AG04449 (cell line): ENCODE data around the gene NLGN2.

Experiments
- CTCF ChIA-PET: fragments of 350-600 bp; formaldehyde crosslinking; extraction: SDS; loops from one replicate; lab custom pipeline; 2021; ENCODE audit warnings: antibody characterized with exemption; lab: Yijun Ruan, JAX
- POLR2A ChIA-PET: fragments of 400-600, 350-600 bp; formaldehyde crosslinking; extraction: SDS; loops from one replicate; lab custom pipeline; 2020; ENCODE audit warnings: antibody characterized with exemption, inconsistent platforms; lab: Yijun Ruan, JAX
- DNase-seq: peaks from one replicate; pipeline ENCODE4 v3.0.0-alpha.2; 2010; ENCODE audit warnings: low read depth, low spot score
- H3K4me3 ChIP-seq: 2 replicates; pipeline ENCODE4 v1.5.1; 2011; ENCODE audit warnings: low read depth, mild to moderate bottlenecking, control low read depth, low read length
- TF ChIP-seq, protein P1 (sequence below): IDR thresholded peaks from one replicate; pipeline ENCODE4 v1.5.1; 2011; ENCODE audit warnings: mild to moderate bottlenecking, moderate library complexity, low read length, control low read depth, inconsistent platforms; ENCODE audit not compliant: insufficient read depth; ENCODE audit errors: missing control alignments

Gene NLGN2

DNA sequence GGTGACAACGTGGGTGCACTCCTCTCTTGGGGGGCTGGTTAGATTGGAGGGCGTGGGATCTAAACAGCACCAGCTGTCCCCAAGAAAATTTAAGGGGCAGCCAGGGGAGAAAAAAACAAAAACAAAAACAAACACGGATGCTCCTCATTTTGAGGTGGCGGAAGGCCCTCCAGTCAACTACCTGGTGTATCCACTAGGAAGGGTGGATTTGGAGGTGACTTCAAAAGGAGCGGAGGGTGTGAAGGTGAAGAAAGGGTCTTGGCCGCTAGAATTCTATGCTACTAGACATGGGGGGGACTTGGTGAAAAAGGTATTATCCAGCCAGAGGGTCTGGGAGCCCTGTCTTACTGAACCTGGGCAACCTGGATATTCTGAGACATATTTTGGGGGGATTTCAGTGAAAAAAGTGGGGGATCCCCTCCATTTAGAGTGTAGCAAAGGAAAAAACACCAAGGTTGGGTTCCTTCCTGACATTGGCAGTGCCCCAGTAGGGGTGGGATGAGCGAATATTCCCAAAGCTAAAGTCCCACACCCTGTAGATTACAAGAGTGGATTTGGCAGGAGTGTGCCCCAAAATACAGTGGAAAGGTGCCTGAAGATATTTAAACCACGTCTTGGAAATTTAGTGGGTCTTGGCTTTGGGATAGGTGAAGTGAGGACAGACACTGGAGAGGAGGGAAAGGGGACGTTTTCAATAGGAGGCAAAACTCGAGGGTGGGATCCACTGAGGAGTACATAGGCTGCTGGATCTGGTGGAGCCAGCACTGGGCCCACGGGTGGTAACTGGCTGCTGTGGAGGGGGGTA is 31.2 kb downstream of the NLGN2 start:
- DNase-seq = no peak
- ChIA-PET POLR2A (interaction anchor here (1.3 kb wide), 1 partner anchor 46 kb away, joined by 5 read pairs; the partner anchor contains the start of gene POLR2A), CTCF (interaction anchor here (0.9 to 5.3 kb wide), 6 partner anchors 9 to 122 kb away, joined by 3 to 62 read pairs (median 5); partner anchors contain the start of genes CHRNB1, SLC35G6 and TMEM95)
- peak overlapping the region; percentile 38 for H3K4me3 ChIP-seq
- TF ChIP-seq, protein P1, sequence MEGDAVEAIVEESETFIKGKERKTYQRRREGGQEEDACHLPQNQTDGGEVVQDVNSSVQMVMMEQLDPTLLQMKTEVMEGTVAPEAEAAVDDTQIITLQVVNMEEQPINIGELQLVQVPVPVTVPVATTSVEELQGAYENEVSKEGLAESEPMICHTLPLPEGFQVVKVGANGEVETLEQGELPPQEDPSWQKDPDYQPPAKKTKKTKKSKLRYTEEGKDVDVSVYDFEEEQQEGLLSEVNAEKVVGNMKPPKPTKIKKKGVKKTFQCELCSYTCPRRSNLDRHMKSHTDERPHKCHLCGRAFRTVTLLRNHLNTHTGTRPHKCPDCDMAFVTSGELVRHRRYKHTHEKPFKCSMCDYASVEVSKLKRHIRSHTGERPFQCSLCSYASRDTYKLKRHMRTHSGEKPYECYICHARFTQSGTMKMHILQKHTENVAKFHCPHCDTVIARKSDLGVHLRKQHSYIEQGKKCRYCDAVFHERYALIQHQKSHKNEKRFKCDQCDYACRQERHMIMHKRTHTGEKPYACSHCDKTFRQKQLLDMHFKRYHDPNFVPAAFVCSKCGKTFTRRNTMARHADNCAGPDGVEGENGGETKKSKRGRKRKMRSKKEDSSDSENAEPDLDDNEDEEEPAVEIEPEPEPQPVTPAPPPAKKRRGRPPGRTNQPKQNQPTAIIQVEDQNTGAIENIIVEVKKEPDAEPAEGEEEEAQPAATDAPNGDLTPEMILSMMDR = no peak

DNA sequence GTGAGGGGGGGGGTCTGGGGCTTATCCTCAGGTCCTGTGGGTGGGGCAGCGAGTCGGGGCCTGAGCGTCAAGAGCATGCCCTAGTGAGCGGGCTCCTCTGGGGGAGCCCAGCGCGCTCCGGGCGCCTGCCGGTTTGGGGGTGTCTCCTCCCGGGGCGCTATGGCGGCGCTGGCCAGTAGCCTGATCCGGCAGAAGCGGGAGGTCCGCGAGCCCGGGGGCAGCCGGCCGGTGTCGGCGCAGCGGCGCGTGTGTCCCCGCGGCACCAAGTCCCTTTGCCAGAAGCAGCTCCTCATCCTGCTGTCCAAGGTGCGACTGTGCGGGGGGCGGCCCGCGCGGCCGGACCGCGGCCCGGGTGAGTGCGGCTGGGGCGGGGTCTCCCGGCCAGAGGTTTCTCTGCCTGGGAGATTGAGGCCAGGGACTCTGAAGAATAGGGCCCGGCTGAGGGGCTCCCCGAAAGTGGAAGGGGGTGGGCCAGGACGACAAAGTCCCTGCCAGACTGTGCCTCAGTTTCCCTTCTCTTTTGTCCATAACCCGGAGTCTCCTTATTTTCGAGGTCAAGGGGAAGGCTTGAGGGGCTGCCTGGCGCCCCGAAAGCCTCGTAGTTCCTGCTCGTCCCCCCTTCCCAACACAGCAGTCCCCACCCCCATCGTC is 31.9 kb downstream of the NLGN2 start, which contains the start of gene FGF11:
Gene FGF11, plus strand, starts transcription at position 51 of the 651 bp plus-strand sequence. Its CDS starts 109 bp downstream, at position 160.
- ChIA-PET CTCF (interaction anchor here (1.0 to 5.3 kb wide), 6 partner anchors 38 to 121 kb away, joined by 3 to 52 read pairs (median 5); partner anchors contain the start of gene TMEM95), POLR2A (interaction anchor here (2.1 kb wide), 1 partner anchor 36 kb away, joined by 6 read pairs; the partner anchor contains the start of gene TMEM256)
- no peak for DNase-seq
- TF ChIP-seq, protein P1 = no peak
- peak within 1 kb of the TSS; percentile 47 for H3K4me3 ChIP-seq

DNA sequence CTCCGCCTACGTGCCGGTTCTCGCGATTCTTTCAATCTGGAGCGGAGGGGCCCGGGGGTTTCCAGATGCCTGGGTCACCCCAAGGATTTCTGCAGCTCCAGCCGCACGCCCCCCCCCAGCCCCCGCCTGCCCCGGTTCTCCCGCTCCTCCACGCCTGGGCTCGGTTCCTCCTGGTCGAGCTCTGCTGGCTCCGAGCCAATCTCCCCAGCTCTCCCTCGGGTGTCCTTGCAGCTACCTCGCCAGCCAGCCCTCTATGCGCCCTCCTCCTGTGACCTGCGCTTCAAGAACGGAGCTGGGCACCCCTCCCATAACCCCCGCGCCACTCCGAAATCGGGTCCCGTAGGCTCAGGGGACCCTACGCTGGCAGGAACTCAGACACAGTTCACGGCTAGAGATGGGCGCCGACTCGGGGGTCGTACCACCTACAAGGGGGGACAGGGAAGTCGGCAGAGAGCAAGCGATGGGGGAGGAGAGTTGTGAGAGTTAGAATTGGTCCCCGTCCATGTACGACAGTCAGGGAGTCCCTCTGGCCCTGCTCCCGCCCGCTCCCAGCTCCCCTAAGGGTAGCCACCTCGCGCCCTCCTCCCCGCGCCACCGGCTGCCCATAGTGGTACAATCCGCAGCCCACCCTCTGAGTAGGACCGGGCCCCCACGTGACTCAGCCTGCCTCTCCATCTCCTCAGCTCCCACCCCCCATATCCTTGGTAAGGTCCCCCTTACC is 32.6 kb downstream of the NLGN2 start:
- DNase-seq = no peak
- TF ChIP-seq, protein P1 = no peak
- ChIA-PET CTCF (interaction anchor here (0.9 to 3.1 kb wide), 6 partner anchors 19 to 121 kb away, joined by 3 to 16 read pairs (median 4); partner anchors contain the start of gene TMEM95), POLR2A (interaction anchor here (0.6 to 2.1 kb wide), 3 partner anchors 36 to 44 kb away, joined by 3 to 6 read pairs (median 6); partner anchors contain the start of genes POLR2A, TMEM256 and ZBTB4)
- H3K4me3 ChIP-seq = peak overlapping the region; percentile 38

DNA sequence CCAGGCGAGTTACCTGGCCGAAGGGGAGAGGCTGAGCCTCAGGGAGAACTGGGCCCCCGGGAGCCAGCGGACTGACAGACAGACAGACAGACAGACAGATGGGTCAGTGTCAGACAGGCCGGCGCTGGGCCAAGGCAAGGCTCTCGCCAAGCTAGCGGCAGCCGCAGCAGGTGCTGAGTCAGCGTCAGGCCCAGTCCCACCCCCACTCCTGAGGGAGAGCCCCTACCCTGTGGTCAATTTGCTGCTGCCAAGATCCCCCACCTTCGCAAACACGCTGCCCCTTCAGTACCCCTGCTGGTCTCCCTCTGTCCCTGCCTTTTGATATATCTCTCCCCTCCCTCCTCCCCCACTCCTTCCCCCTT is 33.2 kb downstream of the NLGN2 start:
- no peak for DNase-seq
- H3K4me3 ChIP-seq = peak overlapping the region; percentile 38
- POLR2A ChIA-PET = interaction anchor here (0.6 to 2.1 kb wide), 5 partner anchors 37 to 75 kb away, joined by 3 to 6 read pairs (median 3); partner anchors contain the start of genes POLR2A, TMEM256 and ZBTB4
- TF ChIP-seq, protein P1 = peak; percentile 9
- CTCF ChIA-PET = interaction anchor here (0.9 to 3.1 kb wide), 9 partner anchors 14 to 247 kb away, joined by 3 to 16 read pairs (median 3); partner anchors contain the start of genes TMEM95, TP53 and WRAP53

DNA sequence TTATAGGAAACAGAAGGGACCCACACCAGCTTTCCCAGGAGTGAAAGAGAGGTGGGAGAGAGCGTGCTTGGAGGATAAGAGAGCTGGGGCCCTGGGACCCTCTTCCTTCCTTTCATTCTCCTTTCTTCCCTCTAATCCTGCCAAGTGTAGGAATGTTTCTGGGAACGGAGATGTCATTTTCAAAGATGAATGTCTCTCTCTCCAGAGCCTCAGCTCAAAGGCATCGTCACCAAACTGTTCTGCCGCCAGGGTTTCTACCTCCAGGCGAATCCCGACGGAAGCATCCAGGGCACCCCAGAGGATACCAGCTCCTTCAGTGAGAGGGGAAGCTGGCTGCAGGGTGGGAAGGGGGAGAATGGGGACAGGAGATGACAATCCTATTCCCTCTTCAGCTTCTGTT is 33.6 kb downstream of the NLGN2 start:
- POLR2A ChIA-PET = interaction anchor here (0.6 to 2.1 kb wide), 4 partner anchors 37 to 75 kb away, joined by 3 to 6 read pairs (median 4); partner anchors contain the start of genes TMEM256 and ZBTB4
- CTCF ChIA-PET = interaction anchor here (0.9 to 3.1 kb wide), 7 partner anchors 13 to 247 kb away, joined by 3 to 16 read pairs (median 3); partner anchors contain the start of genes TMEM95, TP53 and WRAP53
- no peak for DNase-seq
- TF ChIP-seq, protein P1 = no peak
- no peak overlapping the region for H3K4me3 ChIP-seq
